ENCODE data around the gene FADD.

FADD gene

DNA sequence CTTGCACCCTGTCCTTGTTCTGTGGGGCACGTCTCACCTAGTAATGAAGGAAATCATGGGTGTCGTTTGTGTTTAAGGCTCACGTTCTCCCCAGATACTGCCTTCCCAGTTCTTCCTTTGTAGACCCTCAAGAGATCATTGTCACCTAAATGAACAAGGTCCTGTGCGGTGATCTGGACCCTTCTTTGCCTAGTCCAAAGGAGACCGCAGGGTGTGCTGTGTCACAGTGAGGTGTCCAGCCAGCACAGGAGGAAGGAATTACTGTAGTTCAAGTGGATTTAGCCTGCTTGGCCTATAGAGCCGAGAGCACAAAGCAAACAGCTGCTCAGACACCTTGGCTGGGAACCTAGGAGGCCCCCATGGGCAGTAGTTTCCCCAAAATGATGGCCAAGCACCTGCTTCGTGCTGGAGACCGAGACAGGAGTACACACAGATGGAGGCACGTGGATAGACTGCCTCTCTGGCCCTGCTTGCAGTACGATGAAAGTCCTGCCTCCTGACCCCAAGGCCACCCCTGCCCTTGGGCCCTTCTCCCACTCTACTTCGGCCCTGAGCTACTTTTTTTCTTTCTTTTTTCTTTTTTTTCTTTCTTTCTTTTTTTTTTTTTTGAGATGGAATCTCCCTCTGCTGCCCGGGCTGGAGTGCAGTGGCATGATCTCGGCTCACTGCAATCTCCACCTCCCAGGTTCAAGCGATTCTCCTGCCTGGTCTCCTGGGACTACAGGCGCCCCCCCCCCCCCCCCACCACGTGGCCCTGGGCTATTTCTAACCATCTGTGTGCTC is 48.0 kb downstream of the FADD start:
- Histone ChIP-seq H3K9me3 (ENCODE audit: control insufficient read depth, insufficient read depth, low read length) (no peaks in the 10 kb centered on the region), H3K36me3 (ENCODE audit: insufficient read depth, low read length) (no peaks in the 10 kb centered on the region), H3K4me1 (ENCODE audit: insufficient read depth, low read length) (peaks cover 4% of the 10 kb centered on the region; the same call in 1 of the 2 replicates), H3K9ac (ENCODE audit: low read depth, low read length) (no peak overlapping the region)

DNA sequence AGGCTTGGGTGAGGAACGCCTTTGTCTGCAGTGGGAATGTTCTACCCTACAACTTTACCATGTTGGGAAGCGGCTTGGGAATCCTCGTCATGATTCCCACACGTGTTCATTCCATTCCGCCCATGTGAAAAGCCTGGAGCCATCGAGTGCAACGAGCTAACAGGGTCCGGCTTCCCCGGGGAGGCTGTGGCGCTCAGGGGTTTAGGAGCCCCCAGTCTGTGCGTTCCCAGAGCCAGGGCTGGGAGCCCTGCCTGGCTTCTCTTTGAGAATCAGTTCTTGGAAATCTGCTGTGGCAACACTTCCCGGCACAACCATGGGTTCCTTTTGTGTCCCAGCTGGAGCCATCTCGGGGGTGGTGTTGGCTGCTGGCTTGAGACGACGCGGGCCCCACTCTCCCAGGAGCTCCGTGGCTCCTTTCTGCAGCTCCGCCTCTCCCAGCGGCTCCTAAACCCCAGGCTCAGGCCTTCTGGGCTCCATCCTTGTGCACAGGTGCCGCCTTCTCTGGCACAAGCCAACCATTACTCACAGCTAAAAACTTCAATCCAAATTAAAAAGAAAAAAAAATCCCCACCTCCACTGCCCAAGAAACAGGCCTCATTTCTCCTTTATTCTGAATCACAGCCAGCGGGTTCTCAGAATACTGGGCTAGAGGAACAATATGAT is 48.7 kb downstream of the FADD start:
- Histone ChIP-seq H3K9me3 (ENCODE audit: control insufficient read depth, insufficient read depth, low read length) (no peaks in the 10 kb centered on the region), H3K9ac (ENCODE audit: low read depth, low read length) (no peak overlapping the region), H3K36me3 (ENCODE audit: insufficient read depth, low read length) (no peaks in the 10 kb centered on the region), H3K4me1 (ENCODE audit: insufficient read depth, low read length) (peaks cover 4% of the 10 kb centered on the region; the same call in 1 of the 2 replicates)

DNA sequence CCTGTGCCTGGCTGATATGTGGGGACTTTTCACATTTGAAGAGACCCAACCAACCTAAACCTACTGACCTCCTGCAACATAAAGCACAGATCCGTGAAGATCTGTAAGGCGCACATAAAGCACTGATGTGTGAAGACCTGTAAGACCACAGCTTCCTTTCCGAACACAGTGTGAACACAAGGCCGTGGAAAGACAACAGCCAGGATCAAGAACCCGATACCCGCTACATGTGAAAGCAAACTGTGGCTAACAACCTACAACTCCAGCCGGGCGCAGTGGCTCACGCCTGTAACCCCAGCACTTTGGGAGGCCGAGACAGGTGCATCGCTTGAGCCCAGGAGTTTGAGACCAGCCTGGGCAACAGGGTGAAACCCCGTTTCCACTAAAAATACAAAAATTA is 49.7 kb downstream of the FADD start:
- no peaks in the 10 kb centered on the region for H3K9me3 ChIP-seq (ENCODE audit: control insufficient read depth, insufficient read depth, low read length)
- no peak overlapping the region for H3K9ac ChIP-seq (ENCODE audit: low read depth, low read length)
- H3K4me1 ChIP-seq (ENCODE audit: insufficient read depth, low read length) = peaks cover under 1% of the 10 kb centered on the region; the same call in 1 of the 2 replicates
- no peaks in the 10 kb centered on the region for H3K36me3 ChIP-seq (ENCODE audit: insufficient read depth, low read length)

DNA sequence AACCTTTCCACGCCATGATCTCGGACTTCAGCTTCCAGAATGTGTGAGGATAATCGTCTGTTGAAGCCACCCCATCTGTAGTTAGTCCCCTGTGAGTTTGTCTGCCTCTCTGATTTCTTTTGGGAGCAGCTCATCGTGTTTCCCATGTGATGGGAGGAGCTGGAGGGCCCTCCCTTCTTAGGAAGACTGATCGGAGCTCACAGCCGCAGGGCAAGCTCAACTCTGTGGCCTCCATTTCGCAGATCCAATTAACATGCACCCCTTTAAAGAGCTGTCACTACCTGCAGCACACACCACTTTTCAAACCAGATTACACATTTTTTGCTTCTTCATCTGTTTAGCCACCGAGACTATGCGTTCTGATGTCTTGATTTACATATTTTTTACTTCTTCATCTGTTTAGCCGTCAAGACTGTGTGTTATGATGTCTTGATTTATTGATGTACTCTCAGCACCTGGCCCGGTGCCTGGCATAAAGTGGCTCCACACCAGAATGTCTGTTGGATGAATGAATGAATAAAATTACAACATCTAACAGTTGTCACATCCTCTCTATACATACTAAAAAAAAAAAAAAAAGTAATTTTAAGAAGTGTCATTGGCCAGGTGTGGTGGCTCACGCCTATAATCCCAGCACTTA is 52.5 kb downstream of the FADD start:
- no peaks in the 10 kb centered on the region for H3K36me3 ChIP-seq (ENCODE audit: insufficient read depth, low read length)
- H3K9ac ChIP-seq (ENCODE audit: low read depth, low read length) = no peak overlapping the region
- no peaks in the 10 kb centered on the region for H3K9me3 ChIP-seq (ENCODE audit: control insufficient read depth, insufficient read depth, low read length)
- H3K4me1 ChIP-seq (ENCODE audit: insufficient read depth, low read length) = no peaks in the 10 kb centered on the region
